GM19463 (cell line): ENCODE measurements around the gene CTNNA1.
A peak's percentile ranks its signal among the peaks of the same experiment; 100 is the strongest.
"Not testable (repeated sequence)": the region's sequence is repeated elsewhere in the genome, so short reads cannot be mapped to it uniquely, and the experiment has no call there.

Source experiments
- ATAC-seq: cut with Tn5 transposase; IDR thresholded peaks from one replicate; pipeline ENCODE4 v1.9.1; 2021; ENCODE audit warnings: mild to moderate bottlenecking, moderate library complexity; ENCODE audit not compliant: unreplicated experiment

The CTNNA1 gene, protein sequence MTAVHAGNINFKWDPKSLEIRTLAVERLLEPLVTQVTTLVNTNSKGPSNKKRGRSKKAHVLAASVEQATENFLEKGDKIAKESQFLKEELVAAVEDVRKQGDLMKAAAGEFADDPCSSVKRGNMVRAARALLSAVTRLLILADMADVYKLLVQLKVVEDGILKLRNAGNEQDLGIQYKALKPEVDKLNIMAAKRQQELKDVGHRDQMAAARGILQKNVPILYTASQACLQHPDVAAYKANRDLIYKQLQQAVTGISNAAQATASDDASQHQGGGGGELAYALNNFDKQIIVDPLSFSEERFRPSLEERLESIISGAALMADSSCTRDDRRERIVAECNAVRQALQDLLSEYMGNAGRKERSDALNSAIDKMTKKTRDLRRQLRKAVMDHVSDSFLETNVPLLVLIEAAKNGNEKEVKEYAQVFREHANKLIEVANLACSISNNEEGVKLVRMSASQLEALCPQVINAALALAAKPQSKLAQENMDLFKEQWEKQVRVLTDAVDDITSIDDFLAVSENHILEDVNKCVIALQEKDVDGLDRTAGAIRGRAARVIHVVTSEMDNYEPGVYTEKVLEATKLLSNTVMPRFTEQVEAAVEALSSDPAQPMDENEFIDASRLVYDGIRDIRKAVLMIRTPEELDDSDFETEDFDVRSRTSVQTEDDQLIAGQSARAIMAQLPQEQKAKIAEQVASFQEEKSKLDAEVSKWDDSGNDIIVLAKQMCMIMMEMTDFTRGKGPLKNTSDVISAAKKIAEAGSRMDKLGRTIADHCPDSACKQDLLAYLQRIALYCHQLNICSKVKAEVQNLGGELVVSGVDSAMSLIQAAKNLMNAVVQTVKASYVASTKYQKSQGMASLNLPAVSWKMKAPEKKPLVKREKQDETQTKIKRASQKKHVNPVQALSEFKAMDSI

GRCh38 chr5:138752951-138753793, at the start of gene CTNNA1:
CTNNA1 (plus strand) TSS chr5:138753425; CDS start chr5:138781925, 28,500 bp downstream.
- peak; percentile 40 for ATAC-seq

DNA sequence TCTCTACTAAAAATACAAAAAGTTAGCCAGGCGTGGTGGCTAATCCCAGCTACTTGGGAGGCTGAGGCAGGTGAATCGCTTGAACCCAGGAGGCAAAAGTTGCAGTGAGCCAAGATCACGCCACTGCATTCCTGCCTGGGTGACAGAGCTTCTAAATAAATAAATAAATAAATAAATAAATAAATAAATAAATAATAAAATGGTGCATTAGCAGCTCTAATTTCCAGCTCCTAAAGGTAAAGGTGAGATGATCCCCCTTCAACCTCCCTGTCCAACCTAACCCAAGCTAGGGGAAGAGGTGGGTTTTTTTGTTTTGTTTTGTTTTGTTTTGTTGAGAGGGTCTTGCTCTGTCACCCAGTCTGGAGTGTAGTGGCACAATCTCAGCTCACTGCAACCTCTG, 49.4 kb upstream of the CTNNA1 start:
- ATAC-seq, result not testable (repeated sequence)

GRCh38 chr5:138705007-138705406, 48.2 kb upstream of the CTNNA1 start:
- no peak for ATAC-seq

DNA sequence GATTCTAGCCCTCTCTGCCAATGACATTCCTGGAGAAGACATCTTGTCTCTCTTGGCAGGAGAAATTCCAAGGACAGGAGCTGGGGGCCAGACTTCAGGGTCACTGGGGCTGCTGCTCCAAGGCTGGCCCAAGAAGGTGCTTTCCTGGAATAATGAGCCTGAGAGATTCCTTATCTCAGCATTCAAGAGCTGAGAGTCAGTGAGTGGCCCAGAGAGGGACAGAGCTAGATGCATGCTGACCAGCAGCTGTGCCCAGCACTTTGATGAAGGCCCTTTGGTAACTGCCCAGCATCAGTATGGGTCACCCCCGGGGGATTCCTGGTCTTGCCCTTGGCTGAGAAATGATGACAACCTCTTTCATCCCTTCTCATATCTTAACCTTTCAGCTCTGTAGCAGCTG, 47.7 kb upstream of the CTNNA1 start:
- no peak for ATAC-seq

DNA sequence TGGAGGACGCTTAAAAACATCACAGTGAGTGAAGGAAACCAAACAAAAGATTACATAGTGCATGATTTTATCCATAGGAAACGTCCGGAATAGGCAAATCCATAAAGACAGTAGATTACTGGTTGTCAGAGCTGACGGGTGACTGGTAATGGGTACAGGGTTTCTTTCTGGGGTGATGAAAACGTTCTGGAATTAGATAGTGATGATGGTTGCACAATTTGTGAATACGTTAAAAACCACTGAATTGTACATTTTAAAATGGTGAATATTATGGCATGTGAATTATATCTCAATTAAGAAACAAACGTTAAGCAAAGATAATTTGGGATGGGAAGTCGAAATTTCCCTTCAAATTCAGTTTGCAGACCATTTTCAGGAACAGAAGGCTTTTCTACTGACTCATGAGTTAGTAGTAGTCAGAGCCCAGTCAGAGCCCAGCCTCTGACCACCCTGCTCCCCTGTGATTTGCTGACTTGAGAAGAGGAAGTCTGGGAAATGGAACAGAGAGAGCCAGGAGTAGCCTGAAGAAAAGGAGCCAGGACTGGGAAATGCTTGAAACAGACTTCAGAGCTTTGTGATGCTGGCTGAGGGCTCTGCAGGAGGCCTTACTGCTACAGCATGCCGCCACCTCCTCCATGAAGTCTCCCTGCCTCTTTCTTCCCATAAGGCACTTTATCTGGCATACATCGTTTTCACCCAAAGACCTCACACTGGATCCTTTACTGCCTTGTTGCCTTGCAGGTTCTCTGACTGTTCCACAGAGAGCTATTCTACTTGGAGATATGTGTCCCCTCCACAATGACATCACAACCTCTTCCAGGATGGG, 46.4 kb upstream of the CTNNA1 start:
- no peak for ATAC-seq

DNA sequence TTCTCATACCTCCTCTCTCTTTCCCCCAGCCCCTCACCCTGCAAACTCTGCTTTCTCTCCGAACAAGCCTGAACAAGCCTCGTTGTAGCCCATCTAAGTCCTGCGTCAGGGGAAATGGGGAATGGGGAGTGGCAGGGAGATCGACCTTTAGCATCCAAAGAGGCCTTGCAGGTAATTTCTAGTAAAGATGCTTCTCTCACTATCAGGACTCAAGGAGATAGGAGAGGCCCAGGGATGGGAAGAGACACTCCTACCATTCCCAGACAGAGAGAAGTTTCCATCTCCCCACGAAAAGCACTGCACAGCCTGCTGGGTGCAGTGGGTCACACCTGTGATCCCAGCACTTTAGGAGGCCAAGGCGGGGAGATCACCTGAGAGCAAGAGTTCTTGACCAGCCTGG, 44.4 kb upstream of the CTNNA1 start:
- no peak for ATAC-seq

DNA sequence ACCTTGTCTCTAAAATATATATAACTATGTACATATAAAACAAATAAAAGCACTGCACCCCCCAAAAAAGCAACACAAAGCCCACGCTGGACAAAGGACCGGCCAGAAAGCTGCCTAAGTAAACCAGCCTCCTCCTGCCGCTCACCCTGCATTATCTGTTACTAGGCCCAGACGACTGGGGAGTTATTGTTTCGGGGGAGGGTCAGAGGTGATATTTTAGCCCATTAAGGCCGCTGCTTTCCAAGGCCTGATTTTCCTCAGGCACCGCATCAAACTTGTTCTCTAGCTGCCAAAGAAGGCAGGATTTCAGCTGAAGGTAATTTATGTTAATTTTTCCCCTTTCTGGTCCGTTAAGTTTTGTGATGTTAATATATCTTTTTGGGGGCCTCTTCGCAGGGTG, 44.0 kb upstream of the CTNNA1 start:
- ATAC-seq, result no peak

- ATAC-seq, result no peak
Observed at GRCh38 chr5:138711087-138711486, 42.1 kb upstream of the CTNNA1 start.

GRCh38 chr5:138711811-138712210, 41.4 kb upstream of the CTNNA1 start:
- no peak for ATAC-seq

- ATAC-seq, result no peak
Observed at GRCh38 chr5:138712324-138712723, 40.9 kb upstream of the CTNNA1 start.

- no peak for ATAC-seq
Observed at GRCh38 chr5:138712791-138713190, 40.4 kb upstream of the CTNNA1 start.

- ATAC-seq, result no peak
Observed at GRCh38 chr5:138713247-138713646, 40.0 kb upstream of the CTNNA1 start.

DNA sequence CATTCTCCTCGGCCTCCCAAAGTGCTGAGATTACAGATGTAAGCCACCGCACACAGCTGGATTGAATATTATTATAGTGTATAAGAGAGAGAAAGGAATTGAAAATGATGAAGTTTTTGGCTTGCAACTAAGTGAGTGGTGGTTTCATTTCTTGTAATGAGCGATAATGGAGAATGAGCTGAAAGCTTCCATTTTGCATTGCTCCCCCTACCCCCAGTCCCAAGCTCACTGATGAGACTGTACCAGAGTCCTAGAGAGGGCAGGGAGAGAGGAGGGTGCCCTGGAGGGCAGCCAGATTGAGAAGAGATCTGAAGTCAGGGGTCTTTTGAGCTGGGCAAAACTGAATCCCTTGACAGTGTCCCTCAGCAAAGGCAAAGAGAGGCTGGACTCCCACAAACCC, 38.5 kb upstream of the CTNNA1 start:
- ATAC-seq, result no peak

DNA sequence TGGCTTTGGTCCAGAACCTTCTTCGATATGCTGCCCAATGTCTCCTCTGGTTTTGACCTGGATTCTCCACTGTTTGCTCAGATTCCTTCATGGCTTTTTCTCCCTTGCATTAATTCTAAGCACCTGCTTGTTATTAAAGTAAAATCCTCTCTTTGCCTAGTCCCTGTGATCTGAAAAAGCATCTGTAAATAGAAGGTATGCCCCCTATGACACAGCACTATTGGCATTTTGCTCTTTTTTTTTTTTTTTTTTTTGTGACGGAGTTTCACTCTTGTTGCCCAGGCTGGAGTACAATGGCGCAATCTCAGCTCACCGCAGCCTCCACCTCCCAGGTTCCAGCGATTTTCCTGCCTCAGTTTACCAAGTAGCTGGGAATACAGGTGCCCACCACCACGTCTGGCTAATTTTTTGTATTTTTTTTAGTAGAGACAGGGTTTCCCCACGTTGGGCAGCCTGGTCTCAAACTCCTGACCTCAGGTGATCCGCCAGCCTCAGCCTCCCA, 37.2 kb upstream of the CTNNA1 start:
- not testable (repeated sequence) for ATAC-seq

GRCh38 chr5:138716456-138716924, 36.7 kb upstream of the CTNNA1 start:
- ATAC-seq, result no peak

- no peak for ATAC-seq
Observed at GRCh38 chr5:138717399-138717798, 35.8 kb upstream of the CTNNA1 start.

DNA sequence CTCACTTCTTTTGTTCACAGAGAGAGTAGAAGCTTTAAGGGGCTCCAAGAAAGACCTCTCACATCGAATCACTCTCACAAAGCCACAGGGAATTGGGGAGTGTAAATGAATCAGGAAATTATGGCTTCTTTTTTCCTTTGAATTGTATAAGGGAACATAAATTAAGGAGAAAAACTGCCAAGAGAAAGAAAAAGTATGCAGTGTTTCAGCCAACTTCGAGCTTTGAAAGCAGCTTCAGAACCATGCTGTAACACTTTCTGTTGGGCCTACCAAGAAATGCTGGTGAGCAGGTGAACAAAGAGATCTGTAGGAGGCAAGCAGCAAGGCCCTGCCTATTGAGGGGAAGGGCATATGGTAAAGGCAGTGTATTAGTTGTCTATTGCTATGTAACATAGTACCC, 33.4 kb upstream of the CTNNA1 start:
- no peak for ATAC-seq

GRCh38 chr5:138720840-138721239, 32.4 kb upstream of the CTNNA1 start:
- ATAC-seq, result no peak

DNA sequence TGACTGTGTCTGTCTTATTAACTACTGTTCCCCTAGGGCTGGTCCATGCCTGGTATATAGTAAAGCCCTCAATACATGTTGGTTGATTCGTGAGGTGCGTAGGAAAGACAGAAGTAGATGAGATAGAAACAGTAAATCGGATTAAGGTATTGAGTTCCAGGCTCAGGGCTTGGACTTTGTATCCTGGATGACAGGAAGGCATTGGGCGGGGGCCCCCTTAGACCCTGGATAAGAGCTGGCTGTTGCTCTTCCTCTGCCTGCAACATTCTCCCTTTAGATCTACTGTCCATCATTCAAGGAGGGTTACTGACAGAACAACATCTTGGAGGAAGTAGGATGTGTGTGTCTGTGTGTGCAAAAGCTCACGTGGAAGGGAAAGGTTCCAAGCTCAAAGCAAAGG, 31.2 kb upstream of the CTNNA1 start:
- ATAC-seq, result no peak
